Mucosa of descending colon (tissue), 3 donors: Measurements from ENCODE around the gene ABTB2. TPM values are rescaled to one million over a fixed set of nuclear protein-coding genes. Genes with fewer than 3 reads are reported as not detected.
"Not testable (repeated sequence)": the region's sequence is repeated elsewhere in the genome, so short reads cannot be mapped to it uniquely, and the experiment has no call there.

Experiments used
- ATAC-seq: fragments of 200-7000 bp; cut with Tn5 transposase; one replicate; pipeline ENCODE4 v1.9.1; 2020; ENCODE audit warnings: mild to moderate bottlenecking, moderate library complexity
- DNase-seq, 3 donors: peaks; one replicate each; pipeline ENCODE4 v3.0.0-alpha.2; 2020
- H3K36me3 ChIP-seq: fragments of 200-600 bp; one replicate; pipeline ENCODE4 v1.8.0; 2021; ENCODE audit warnings: low read depth, mild to moderate bottlenecking
- H3K4me1 ChIP-seq: fragments of 200-600 bp; one replicate; pipeline ENCODE4 v1.8.0; 2021; ENCODE audit warnings: low read depth, mild to moderate bottlenecking
- H3K4me3 ChIP-seq: fragments of 200-600 bp; one replicate; pipeline ENCODE4 v1.8.0; 2021; ENCODE audit warnings: mild to moderate bottlenecking
- H3K9me3 ChIP-seq: fragments of 200-600 bp; one replicate; pipeline ENCODE4 v1.8.0; 2021; ENCODE audit warnings: mild to moderate bottlenecking
- intact Hi-C, 2 donors: fragments of 100-400 bp; cut with DNase I in 1 of 2; cut with micrococcal nuclease in 1 of 2; formaldehyde crosslinking; loops; one replicate each; pipeline versions ENCODE4 v1.11.0 to v1.11.1; 2022; cut with DNase I, micrococcal nuclease
- total RNA-seq, 3 donors: library from RNA; stranded (reverse); fragmentation: NEBNext Ultra II Directional in 2 of 3; extraction: Animal tissue kit (Norgen Biotek cat#: 25700) in 2 of 3; gene quantifications; one replicate each; pipeline versions ENCODE4 v1.2.1 to v1.2.4, GENCODE V29; 2021 to 2023
- TF ChIP-seq, protein P1 (sequence below): fragments of 200-600 bp; IDR thresholded peaks from one replicate; pipeline ENCODE4 v1.8.0; 2022; ENCODE audit warnings: antibody characterized with exemption, mild to moderate bottlenecking
- donor health status: DM: no; HTN: no; CAD: no; lungs with moderate emphysema.
- donor health status: DM: no; HTN: no; CAD: no.
- donor health status: DM: no; HTN: yes; CAD: no.

ABTB2 gene
- total RNA-seq, 3 donors from 2014 or later: 12.8 to 16.8 (median 14.3) TPM

DNA sequence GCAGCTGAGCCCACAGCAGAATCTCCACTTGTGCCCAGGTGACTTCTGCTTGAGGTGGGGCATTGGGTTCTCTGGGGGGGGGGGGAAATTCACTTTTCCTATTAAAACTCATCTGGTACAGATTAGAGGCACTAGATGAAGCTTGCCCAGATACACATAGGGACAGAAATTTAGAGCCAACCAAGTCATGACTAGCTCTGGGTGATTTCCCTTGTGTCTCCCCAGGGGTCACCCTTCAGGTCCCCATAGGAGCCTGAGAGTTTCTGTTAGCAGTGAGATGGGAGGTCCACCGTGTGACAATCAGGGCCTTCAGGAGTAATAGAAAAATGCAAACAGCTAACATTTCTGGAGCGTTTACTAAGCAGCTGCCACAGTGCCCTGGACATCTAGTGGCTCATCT, 175.4 kb downstream of the ABTB2 start:
- ATAC-seq (no peak), DNase-seq (no peak)

DNA sequence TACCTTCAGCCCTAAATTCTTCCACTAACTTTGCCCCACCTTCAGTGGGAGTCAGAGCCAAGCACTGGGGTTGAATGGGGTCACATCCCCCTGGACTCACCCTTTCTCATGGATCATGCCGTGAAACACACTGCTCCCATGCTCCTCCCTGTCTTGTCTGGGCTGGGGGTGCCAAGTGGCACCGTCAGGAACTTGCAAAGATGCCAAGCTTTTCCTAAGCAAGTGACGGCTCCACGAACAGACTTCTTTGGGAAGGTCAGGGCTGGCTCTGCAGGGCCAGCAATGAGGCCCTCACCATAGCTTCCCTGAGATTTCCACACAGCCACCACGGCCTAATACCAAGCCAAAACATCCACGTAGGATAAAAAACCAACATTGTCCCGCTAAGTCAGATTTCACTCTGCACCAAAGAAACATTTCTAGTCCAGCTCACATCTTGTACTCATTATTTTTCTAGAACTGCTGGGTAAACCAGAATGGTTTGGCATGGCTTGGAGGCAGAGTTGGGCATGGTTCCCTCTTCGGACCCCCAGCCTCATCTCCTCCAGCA, 175.9 kb downstream of the ABTB2 start:
- intact Hi-C loops: no loop called here
- no peaks in the 10 kb centered on the region for H3K36me3 ChIP-seq
- no peak overlapping the region for H3K4me3 ChIP-seq
- TF ChIP-seq, protein P1, sequence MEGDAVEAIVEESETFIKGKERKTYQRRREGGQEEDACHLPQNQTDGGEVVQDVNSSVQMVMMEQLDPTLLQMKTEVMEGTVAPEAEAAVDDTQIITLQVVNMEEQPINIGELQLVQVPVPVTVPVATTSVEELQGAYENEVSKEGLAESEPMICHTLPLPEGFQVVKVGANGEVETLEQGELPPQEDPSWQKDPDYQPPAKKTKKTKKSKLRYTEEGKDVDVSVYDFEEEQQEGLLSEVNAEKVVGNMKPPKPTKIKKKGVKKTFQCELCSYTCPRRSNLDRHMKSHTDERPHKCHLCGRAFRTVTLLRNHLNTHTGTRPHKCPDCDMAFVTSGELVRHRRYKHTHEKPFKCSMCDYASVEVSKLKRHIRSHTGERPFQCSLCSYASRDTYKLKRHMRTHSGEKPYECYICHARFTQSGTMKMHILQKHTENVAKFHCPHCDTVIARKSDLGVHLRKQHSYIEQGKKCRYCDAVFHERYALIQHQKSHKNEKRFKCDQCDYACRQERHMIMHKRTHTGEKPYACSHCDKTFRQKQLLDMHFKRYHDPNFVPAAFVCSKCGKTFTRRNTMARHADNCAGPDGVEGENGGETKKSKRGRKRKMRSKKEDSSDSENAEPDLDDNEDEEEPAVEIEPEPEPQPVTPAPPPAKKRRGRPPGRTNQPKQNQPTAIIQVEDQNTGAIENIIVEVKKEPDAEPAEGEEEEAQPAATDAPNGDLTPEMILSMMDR: no peak
- no peaks in the 10 kb centered on the region for H3K9me3 ChIP-seq
- ATAC-seq: no peak
- no peak for DNase-seq
- no peaks in the 10 kb centered on the region for H3K4me1 ChIP-seq

More for the DNA sequence above, 175.4 kb downstream of the ABTB2 start:
- H3K9me3 ChIP-seq: no peaks in the 10 kb centered on the region
- TF ChIP-seq, protein P1: no peak
- no peaks in the 10 kb centered on the region for H3K36me3 ChIP-seq
- H3K4me3 ChIP-seq: no peak overlapping the region
- no peaks in the 10 kb centered on the region for H3K4me1 ChIP-seq
- intact Hi-C loops: no loop called here

DNA sequence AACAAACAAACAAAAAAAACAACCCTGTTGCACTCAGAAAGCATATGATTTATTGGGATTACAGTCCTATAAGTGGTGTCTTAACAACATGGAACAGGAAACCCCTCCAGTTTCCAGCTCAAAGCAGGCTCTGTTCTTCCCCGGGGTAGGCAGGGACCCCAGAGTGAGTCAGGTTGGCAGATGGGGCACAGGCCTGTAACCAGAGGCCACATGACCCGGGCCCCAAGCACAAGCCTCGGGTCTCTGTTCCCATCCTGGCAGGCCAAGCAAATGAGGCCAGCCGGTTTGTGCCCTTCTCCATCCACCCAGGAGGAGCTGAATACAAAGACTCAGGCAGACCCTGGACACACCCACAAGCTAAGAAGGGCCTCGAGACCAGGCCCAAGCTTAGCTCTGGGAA, 176.6 kb downstream of the ABTB2 start:
- no peaks in the 10 kb centered on the region for H3K9me3 ChIP-seq
- TF ChIP-seq, protein P1: no peak
- DNase-seq: no peak
- no peak for ATAC-seq
- no peaks in the 10 kb centered on the region for H3K36me3 ChIP-seq
- no peaks in the 10 kb centered on the region for H3K4me1 ChIP-seq
- intact Hi-C loops: no loop called here
- no peak overlapping the region for H3K4me3 ChIP-seq

DNA sequence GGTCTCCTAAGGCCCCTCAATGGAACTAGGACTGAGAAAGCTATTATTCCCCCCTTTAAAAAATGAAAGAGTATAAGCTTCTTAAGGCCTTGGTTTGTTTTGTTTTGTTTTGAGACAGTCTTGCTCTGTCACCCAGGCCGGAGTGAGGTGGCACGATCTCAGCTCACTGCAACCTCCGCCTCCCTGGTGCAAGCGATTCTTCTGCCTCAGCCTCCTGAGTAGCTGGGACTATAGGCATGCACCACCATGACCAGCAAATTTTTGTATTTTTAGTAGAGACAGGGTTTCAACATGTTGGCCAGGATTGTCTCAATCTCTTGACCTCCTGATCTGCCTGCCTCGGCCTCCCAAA, 177.0 kb downstream of the ABTB2 start:
- ATAC-seq, DNase-seq, intact Hi-C loops: not testable (repeated sequence)

DNA sequence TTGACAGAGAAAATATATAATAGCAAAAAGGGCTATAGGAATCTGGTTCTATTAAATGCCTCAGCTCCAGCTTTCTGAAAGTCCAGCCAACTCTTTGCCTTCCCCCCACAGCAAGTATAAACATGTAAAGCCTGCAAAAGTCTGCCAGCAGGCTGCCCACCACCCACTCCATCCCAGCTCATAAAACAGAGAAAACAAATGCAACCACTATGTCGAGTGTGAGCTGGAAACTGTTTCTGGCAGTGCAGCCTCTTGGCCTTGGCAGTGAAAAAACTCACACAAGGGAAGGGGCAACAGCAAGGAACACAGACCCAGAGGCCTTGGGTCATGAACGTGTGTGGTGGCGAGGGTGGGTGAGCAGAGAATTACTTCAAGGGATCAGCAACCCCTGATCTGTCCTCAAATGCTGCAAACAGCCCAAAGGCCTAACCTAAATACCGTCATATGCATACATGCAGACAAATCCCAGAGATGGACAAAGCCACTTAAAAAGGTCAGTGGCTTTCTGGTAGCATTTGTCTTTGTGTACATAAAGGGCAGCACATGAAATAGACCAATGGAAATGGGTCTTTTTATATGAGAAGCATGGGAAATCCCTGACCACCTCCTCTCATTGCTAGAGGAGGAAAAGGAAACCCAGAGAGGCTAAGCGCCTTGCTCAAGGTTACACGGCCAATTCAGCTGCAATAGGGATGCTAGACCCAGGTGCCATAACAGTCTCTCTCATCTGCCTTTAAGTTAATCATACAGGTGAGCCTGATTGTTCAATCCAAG, 177.6 kb downstream of the ABTB2 start:
- Histone ChIP-seq H3K9me3 (no peaks in the 10 kb centered on the region), H3K36me3 (no peaks in the 10 kb centered on the region), H3K4me3 (no peak overlapping the region), H3K4me1 (no peaks in the 10 kb centered on the region)
- intact Hi-C loops: no loop called here
- TF ChIP-seq, protein P1: no peak
- DNase-seq: no peak
- no peak for ATAC-seq

More for the DNA sequence above, 177.0 kb downstream of the ABTB2 start:
- H3K9me3 ChIP-seq, H3K4me3 ChIP-seq, H3K36me3 ChIP-seq, H3K4me1 ChIP-seq: not testable (repeated sequence)

DNA sequence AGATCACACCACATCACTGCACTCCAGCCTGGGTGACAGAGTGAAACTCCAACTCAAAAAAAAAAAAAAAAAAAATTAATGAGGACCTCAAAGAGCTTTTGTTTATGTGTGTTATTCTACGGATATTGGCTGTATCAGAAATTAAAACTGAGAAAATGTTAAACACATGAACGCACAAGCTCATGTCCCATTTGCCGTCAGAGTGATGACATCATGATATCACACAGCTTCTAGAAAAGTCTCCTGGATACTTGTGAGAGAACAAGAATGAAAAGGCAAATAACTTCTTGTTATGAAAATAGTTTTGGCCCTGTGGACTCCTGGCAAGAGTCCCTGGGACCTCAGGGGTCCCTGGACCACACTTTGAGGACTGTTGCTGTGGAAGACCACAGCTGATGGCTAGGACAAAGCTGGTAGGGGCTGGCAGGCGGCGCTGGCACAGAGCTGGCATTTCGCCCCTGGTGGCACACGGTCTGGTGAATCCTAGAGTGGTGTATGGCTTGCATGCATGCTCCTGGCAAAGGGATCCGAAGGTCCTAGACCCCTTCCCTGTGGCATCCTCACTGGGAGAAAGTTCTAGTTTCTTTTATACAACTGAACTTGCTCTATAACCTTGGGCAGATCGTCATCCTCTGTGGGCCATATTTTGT, 178.7 kb downstream of the ABTB2 start:
- Histone ChIP-seq H3K4me1 (no peaks in the 10 kb centered on the region), H3K4me3 (no peak overlapping the region), H3K36me3 (no peaks in the 10 kb centered on the region), H3K9me3 (no peaks in the 10 kb centered on the region)
- TF ChIP-seq, protein P1: no peak
- intact Hi-C loops: no loop called here
- DNase-seq (no peak), ATAC-seq (no peak)
